GM18907 (cell line): Measurements from ENCODE around the gene MBLAC1.
A peak's percentile ranks its signal among the peaks of the same experiment; 100 is the strongest.

Experiments
- ATAC-seq: cut with Tn5 transposase; IDR thresholded peaks from one replicate; pipeline ENCODE4 v1.9.1; 2021; ENCODE audit warnings: mild to moderate bottlenecking, moderate library complexity; ENCODE audit not compliant: unreplicated experiment

The MBLAC1 gene

GRCh38 chr7:100152937-100153666, 26.3 kb downstream of the MBLAC1 start:
- no peak for ATAC-seq

DNA sequence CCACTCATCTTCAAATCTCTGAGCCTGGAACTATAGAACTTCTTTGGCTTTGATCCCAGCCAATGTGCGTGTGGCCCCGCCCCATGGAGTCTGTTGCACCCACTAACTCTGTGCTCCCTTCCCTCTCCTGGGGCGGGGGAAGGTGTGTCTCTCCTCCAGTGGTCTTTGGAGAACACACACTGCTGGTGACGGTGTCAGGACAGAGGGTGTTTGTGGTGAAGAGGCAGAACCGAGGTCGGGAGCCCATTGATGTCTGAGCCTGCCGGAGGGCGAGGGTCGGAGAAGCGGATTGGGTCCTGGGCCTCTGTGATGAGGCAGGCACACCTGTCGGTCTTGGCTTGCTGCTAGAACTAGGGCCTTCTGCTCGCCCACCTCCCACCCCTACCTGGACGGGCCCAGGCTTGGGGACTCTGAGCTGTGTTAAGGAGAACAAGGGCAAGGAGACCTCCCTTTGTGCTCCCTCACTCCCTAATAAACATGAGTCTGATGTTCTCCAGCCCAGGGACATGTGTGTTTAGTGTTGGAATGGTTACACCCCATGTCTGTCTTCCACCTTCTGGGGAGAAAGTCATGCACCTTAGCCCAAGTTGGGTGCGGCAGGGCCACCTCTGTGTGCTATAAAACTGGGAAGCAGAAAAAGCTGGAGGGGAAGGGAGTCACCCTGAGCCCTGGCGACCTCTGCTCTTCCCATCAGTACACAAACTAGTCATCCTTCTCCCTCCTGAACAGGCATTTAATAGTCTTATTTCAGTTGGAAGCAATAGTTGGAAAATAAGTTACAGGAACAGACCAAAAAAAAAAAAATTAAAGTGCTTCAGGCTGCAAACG, 27.2 kb downstream of the MBLAC1 start:
- ATAC-seq, result no peak

GRCh38 chr7:100154651-100155491, 28.1 kb downstream of the MBLAC1 start:
- ATAC-seq, result no peak

DNA sequence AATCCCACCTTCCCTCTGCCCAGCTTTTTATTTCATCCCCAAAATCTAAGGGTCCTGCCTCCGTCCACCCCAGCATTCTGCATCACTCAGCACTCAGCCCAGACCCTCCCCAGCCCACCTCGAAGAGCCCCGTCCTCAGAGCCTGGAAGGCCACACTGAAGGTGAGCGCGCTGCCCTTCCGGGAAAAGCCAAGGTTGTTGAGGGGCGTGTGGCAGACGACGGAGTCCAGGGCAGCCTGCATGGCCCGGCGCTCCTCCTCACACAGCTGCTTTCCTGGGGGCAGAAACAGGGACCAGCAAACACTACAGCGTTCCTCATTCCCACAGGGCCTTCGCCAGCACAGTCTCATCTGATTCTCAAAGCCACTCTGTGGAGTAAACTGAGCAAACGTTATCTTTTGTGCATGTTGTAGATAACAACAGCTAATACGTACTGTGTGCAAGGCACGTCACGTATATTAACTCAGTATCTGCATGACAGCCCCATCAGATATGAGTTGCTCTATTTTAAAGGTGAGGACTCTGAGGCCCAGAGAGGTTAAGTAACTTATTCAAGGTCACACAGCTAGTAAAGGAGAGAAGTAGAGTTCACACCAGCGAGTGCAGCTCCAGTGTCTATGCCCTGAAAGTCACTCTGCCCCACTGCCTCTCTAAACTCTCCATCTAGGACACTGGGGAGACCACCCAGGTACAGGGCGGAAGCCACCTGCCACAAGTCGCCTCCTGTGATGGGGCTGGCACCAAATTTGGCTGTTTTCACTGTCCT, 29.0 kb downstream of the MBLAC1 start:
- ATAC-seq, result no peak

GRCh38 chr7:100156331-100157068, 29.7 kb downstream of the MBLAC1 start:
- no peak for ATAC-seq

GRCh38 chr7:100157069-100157333, 30.2 kb downstream of the MBLAC1 start:
- no peak for ATAC-seq

- ATAC-seq, result no peak
These were observed 30.8 kb downstream of the MBLAC1 start for GRCh38 chr7:100157334-100158228.

DNA sequence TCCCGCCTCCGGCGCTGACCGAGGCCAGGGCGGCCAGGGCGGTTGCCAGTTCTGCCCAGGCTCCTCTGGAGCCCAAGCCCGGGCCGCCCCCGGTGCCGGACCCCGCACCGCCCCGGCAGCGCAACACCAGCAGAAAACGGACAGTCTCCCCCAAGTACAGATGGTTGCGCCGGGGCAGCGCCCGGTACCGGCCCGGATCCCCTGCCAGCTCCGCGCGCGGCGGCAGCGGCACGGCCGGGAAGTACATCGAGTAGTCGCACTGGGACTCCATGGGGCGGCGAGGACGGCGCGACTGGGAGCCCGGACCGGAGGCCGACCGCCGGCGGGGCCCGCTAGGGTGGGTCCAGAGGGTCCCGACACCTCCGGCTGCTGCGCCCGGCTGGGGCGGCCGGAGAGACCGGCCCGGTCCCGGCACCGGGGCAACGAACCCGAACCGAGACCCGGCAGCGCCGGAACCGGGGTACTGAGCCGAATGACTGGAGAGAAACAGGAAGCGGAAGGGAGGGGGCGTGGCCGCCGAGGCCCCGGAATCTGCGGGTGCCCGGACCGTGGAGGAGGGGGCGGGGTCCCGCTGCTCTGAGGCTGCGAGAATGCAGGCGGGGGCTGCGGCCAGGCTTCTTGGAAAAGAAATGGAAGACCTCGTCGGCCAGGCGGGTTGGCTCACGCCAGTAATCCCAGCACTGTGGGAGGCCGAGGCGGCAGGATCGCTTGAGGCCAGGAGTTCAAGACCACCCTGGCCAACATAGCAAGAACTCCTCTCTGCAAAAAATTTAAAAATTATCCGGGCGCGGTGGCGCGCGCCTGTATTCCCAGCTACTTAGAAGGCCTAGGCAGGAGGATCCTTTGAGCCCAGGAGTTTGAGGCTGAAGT, 31.7 kb downstream of the MBLAC1 start, which contains the start of gene TRAPPC14:
TSS of gene TRAPPC14 (minus strand) at position 495 of the 870 bp plus-strand sequence. CDS start at position 271, 224 bp downstream.
- peak; percentile 64 for ATAC-seq

DNA sequence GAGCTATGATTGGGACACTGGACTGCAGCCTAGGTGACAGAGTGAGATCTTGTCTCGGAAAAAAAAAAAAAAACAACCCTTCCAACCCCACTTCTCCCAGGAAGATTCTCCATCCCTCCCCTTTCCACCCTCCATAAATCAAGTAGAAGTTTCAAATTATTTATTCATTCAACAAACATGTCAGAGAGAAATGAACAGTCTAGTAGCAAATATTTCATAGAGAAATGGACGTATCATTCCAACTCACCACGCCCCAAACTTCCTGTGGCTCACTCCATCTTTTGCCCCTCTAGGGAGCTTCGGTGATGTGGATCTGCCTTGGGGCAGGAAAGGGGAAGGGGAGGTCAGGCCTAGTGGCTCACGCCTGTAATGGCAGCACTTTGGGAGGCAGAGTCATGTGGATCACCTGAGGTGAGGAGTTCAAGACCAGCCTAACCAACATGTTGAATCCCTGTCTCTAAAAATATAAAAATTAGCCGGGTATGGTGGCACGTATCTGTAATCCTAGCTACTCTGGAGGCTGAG, 32.4 kb downstream of the MBLAC1 start:
- ATAC-seq, result no peak

GRCh38 chr7:100160067-100160466, 33.3 kb downstream of the MBLAC1 start:
- no peak for ATAC-seq

DNA sequence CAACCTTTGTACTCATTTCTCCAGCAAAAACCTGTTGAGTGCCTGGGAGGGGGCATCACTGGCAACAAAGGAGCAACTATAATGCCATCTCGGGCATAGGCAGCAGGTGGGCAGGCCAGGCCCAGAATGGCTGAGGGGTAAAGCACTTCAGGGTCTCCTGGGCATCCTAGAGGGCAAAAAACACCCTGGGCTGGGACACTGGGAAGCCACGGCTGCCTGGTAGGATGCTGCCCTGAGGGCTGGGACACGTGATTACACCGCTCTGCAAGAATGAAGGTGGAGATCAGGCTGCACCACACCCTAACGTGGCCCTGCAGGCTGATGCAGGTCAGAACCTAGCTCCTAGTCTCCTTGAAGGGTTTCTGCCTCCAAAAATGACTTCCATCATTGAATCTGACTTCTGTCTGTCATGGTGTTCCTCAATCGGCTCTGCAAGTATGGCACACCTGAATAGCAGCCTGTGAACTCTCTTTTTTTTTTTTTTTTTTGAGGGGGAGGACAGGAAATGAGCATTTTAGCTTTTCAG, 36.3 kb downstream of the MBLAC1 start:
- ATAC-seq, result no peak

GRCh38 chr7:100163871-100164270, 37.1 kb downstream of the MBLAC1 start:
- no peak for ATAC-seq

GRCh38 chr7:100166317-100166940, 39.7 kb downstream of the MBLAC1 start:
- no peak for ATAC-seq

DNA sequence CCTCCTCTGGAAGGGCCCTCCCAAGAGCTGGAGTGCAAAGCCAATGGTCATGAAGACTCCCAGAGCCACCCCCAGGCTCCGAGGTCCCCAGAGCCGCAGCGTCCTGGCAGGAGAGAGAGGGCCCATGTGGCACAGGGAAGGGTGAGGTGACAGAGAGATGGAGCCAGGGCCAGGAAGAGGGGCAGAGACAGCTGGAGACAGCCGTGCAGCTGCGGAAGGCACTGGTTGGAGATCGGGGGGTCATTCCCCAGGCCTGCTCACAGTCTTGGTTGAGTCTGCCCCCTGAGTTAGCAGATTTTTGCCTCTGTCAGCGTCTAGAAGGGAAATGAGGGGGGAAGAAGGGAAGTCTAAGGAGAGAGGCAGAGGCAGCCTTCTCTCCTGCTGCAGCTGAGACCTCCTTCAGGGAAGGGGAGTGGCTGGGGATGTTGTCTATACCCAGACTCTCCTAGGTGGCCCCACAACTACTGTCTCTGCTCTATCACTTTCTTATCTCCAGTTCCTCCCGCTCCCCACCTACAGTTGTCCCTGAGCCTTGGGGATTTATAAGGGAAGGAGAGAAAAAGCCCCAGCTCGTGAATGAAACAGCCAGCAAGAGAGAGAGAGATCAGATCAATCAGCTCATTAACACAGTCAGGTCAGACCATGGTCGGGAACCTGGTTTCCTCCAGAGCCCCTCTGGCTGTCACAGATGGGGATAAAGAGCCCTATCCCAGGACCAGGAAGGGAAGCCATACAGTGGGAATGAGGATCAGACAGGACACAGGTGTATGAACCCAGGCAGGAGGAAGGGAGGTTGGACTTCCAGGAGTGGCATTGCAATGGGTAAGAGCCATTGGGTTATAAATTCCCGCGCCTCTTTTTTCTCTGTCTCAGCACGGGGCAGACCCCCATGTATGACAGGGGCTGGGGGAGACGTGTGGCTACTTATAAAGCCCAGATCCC, 40.5 kb downstream of the MBLAC1 start:
- no peak for ATAC-seq

DNA sequence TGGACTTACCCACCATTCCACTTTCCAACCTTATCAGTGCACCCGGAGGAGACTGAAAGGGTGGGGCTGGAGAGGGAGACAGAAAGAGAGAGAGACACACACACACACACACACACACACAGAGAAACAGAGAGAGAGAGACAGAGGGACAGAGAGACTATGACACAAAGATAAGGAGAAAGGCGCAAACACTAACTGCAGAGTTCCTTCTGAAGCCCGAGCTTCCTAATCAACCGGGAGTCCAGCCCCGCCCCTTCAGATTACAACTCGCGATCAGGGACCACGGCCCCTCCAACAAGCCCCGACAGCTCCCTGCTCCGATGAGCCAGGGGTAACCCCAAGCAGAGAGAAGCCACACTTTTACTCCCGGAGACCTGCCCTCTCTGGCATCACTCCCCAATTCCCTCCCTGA, 41.2 kb downstream of the MBLAC1 start:
- no peak for ATAC-seq
